OCI-M2 (cell line): ENCODE results near the gene MAP3K14.

ENCODE experiments used
- DNase-seq: peaks from one replicate; lab custom pipeline; 2025; ENCODE audit not compliant: unreplicated experiment; lab: John Stamatoyannopoulos, UW

The MAP3K14 gene

GRCh38 chr17:45225051-45225700, 91.6 kb downstream of the MAP3K14 start:
- no peak for DNase-seq

GRCh38 chr17:45224671-45225050, 92.2 kb downstream of the MAP3K14 start:
- DNase-seq = no peak

DNA sequence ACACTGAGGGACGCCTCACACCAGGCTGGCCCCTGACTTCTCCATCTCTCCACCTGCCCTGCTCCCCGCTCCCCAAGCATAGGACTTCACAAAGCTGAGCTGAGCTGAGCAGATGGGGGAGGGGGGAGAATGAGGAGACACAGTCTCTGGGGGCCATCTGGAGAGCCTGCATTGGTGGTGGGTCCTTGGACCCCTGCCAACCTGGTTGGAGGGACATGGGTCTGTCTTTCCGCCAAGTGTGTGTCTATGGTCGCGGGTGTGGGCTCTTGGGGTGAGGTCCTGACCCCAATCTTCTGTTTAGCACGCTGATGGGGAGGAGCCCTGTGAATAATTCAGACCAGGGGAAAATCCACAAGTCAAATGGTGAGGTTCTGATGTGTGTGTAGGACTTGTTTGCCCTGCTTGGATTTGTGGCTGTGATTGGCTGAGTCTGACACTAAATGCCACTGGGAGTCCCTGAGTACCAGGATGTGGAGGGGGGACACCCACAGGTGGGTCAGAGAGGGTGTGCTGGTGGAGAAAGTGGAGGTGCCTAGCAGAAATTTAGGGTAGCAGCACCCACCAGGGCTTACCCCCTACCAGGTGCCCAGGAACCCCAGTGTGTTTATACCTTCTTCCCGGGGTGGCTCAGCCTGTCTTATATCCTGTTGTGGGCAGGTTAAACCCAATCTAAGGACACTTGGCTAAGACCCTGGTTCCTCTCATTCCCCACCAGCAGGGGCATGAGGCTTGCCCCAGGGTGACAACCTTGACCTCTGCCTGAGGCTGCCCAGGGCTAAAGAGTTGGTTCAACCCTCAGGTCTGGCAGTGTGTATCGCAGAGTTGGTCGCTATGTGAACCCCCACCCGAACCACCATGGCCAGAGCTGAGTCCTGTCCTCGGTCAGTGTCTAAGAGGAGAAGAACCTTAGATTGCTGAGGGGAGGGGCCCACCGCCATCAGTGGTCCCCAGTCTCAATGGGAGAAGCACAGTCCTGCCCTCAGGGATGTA, 93.0 kb downstream of the MAP3K14 start:
- no peak for DNase-seq

DNA sequence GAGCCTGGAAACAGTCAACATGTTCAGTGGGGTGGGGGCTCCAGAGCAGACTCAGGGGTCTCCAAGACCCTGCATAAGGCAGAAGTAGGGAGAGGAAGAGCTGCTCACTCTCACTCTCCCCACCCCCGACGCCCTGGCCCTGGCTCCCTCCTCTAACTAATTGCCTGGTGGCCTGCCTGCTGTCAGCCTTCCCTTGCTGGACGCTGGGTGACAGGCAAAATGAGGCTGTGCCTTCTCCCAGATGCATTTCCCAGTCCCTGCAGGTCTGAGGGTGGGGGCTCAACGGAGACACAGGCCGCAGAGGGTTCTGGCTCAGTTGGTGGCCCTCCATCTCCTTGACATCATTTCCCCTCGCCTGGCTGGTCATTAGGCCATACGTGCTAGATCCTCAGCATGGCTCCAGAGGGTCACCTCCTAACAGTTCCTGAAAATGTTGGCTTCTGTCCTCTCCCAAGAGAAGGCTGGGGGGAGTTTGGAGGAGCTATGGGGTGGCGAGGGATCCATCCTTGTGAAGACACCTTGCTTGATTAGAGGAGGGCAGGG, 93.8 kb downstream of the MAP3K14 start:
- no peak for DNase-seq

GRCh38 chr17:45222289-45222995, 94.4 kb downstream of the MAP3K14 start:
- DNase-seq = no peak

DNA sequence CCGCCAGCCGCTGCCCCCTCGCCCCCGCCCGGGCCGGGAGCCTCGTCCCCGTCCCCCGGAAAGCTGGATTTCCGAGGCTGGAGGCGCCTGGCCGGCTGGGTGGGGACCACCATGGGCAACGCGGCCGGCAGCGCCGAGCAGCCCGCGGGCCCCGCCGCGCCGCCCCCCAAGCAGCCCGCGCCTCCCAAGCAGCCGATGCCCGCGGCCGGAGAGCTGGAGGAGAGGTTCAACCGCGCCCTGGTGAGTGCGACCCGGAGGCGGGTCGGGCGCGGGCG, 94.9 kb downstream of the MAP3K14 start:
- DNase-seq = no peak

GRCh38 chr17:45221081-45222013, 95.5 kb downstream of the MAP3K14 start, which contains the start of gene FMNL1:
TSS of gene FMNL1 (plus strand) at chr17:45221885. CDS start at chr17:45222125, 240 bp downstream.
- no peak for DNase-seq

GRCh38 chr17:45220079-45220478, 96.7 kb downstream of the MAP3K14 start:
- DNase-seq = no peak

DNA sequence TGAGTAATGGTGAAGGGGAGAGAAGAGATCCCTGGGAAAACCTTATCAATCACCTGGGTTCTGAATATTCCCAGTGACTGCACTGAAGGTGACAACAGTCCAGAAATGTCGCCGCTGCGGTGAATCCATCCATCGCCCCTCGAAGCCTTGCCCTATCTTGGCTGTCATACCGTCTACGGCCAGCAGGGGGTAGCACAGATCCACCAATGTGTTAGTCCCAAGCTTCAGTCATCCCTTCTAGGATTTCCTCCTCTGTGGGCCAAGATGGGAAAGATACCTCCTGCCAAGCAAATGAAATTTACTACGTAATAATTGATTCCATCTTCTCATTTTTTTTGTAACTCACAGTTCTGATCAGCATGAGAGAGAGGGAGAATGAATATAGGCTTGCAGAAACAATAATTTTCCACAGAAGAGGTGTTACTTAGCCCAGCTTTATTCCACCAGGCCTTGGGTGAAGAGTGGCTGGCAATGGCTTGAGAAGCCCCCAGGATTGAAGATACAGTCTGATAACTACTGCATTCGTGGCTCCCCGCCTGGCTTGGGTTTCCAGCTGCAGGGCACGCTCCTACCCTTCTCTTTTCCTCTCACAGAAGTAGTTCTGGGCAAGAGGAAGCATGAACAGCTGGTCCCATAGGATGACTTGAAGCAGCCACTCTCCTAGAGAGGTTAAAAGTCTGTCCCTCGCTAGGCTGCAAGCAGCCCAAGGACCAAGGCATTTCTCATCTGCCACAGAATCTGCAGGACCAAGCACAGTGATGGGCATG, 97.7 kb downstream of the MAP3K14 start:
- no peak for DNase-seq
